Measurements from ENCODE around the gene DACT1. TPM values are rescaled to one million over a fixed set of nuclear protein-coding genes. Genes with fewer than 3 reads are reported as not detected.

DACT1 gene
- total and polyA plus RNA-seq, 2 of the 13 experiments (the other 11 are each of a cell fraction or from before 2014, with no cell fraction given), result 0.01 TPM; not detected in 1

- no peak for TF ChIP-seq ZNF615 (CRISPR knock-in tag; IDR thresholded peaks at IDR 0.05; ENCODE audit: borderline replicate concordance)
- no peak for TF ChIP-seq DNMT3B (CRISPR knock-in tag; conservative IDR thresholded peaks at IDR 0.05)
- TF ChIP-seq CCDC6 (CRISPR knock-in tag; IDR thresholded peaks at IDR 0.05), result no peak
- no peak for TF ChIP-seq NFATC3 (CRISPR knock-in tag; IDR thresholded peaks at IDR 0.05)
- no peak for TF ChIP-seq KLF11 (CRISPR knock-in tag; IDR thresholded peaks at IDR 0.05)
- no peak for TF ChIP-seq DR1 (CRISPR knock-in tag; IDR thresholded peaks at IDR 0.05)
- TF ChIP-seq ZNF24 (IDR thresholded peaks at IDR 0.05), result no peak
- TF ChIP-seq, protein P1, sequence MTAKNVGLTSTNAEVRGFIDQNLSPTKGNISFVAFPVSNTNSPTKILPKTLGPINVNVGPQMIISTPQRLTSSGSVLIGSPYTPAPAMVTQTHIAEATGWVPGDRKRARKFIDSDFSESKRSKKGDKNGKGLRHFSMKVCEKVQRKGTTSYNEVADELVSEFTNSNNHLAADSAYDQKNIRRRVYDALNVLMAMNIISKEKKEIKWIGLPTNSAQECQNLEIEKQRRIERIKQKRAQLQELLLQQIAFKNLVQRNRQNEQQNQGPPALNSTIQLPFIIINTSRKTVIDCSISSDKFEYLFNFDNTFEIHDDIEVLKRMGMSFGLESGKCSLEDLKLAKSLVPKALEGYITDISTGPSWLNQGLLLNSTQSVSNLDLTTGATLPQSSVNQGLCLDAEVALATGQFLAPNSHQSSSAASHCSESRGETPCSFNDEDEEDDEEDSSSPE (CRISPR knock-in tag; IDR thresholded peaks at IDR 0.05), result no peak
- TF ChIP-seq ZNF101 (CRISPR knock-in tag; IDR thresholded peaks at IDR 0.05; ENCODE audit: borderline replicate concordance, low read depth), result no peak
- no peak for TF ChIP-seq HDAC6 (IDR thresholded peaks at IDR 0.05; ENCODE audit: low read depth, low read length)
- no peak for TF ChIP-seq SAP130 (CRISPR knock-in tag; IDR thresholded peaks at IDR 0.05; ENCODE audit: low read depth)
- TF ChIP-seq ZNF562 (CRISPR knock-in tag; IDR thresholded peaks at IDR 0.05; ENCODE audit: borderline replicate concordance), result no peak
- no peak for TF ChIP-seq CTCF (CRISPR knock-in tag; IDR thresholded peaks at IDR 0.05)
Observed at GRCh38 chr14:58631732-58632131, 6.0 kb upstream of the DACT1 start (continued).

Data from HepG2 (cell line).